GM23338 (cell line): Measurements from ENCODE around the gene CIDEB. TPM values are rescaled to one million over a fixed set of nuclear protein-coding genes. Genes with fewer than 3 reads are reported as not detected.

Source experiments
- ATAC-seq: fragments of 200-7000 bp; cut with Tn5 transposase; 3 replicates; pipeline ENCODE4 v1.9.1; 2020
- DNase-seq: peaks from one replicate; pipeline ENCODE4 v3.0.0-alpha.2; 2015; ENCODE audit warnings: low spot score
- H2AFZ ChIP-seq: fragments of 200-600 bp; sonication (generic); 2 replicates; pipeline ENCODE4 v1.8.0; 2016; ENCODE audit warnings: antibody characterized with exemption, mild to moderate bottlenecking, moderate library complexity
- H3F3A ChIP-seq: fragments of 200-600 bp; sonication (generic); replicated peaks from 2 replicates; pipeline ENCODE4 v1.8.0; 2017; ENCODE audit warnings: antibody characterized with exemption, mixed run types, low read depth
- H3K27ac ChIP-seq: fragments of 200-600 bp; sonication (generic); 2 replicates; pipeline ENCODE4 v1.6.1; 2016; ENCODE audit warnings: low read depth
- H3K27me3 ChIP-seq: fragments of 200-600 bp; sonication (generic); 2 replicates; pipeline ENCODE4 v1.8.0; 2016; ENCODE audit warnings: mild to moderate bottlenecking, mixed run types, moderate library complexity; ENCODE audit not compliant: insufficient read depth
- H3K36me3 ChIP-seq: fragments of 200-600 bp; sonication (generic); 2 replicates; pipeline ENCODE4 v1.8.0; 2016; ENCODE audit warnings: mild to moderate bottlenecking; ENCODE audit not compliant: insufficient read depth
- H3K4me1 ChIP-seq: fragments of 200-600 bp; sonication (generic); 2 replicates; pipeline ENCODE4 v1.8.0; 2016; ENCODE audit warnings: mild to moderate bottlenecking, moderate library complexity; ENCODE audit not compliant: insufficient read depth
- H3K4me2 ChIP-seq: fragments of 200-600 bp; sonication (generic); 2 replicates; pipeline ENCODE4 v1.7.1; 2017; ENCODE audit warnings: mixed run types
- H3K4me3 ChIP-seq: fragments of 200-600 bp; sonication (generic); 2 replicates; pipeline ENCODE4 v1.6.1; 2016; ENCODE audit warnings: mixed run types
- H3K79me2 ChIP-seq: fragments of 200-600 bp; sonication (generic); replicated peaks from 2 replicates; pipeline ENCODE4 v1.8.0; 2017; ENCODE audit warnings: mild to moderate bottlenecking; ENCODE audit not compliant: insufficient read depth
- H3K9me2 ChIP-seq: fragments of 200-600 bp; sonication (generic); 2 replicates; pipeline ENCODE4 v1.8.0; 2017; ENCODE audit not compliant: insufficient read depth
- H4K20me1 ChIP-seq: fragments of 200-600 bp; sonication (generic); replicated peaks from 2 replicates; pipeline ENCODE4 v1.8.0; 2017; ENCODE audit warnings: mild to moderate bottlenecking; ENCODE audit not compliant: insufficient read depth
- H3K27ac Mint-ChIP-seq: 2 replicates; pipeline ENCODE4 v1.8.0; 2020; ENCODE audit warnings: inconsistent platforms, mild to moderate bottlenecking, moderate library complexity, mixed read lengths
- H3K27me3 Mint-ChIP-seq: 3 replicates; pipeline ENCODE4 v1.8.0; 2022; ENCODE audit warnings: low read depth, mild to moderate bottlenecking, moderate library complexity, mixed read lengths, inconsistent platforms; ENCODE audit not compliant: insufficient read depth, poor library complexity
- H3K36me3 Mint-ChIP-seq: 3 replicates; pipeline ENCODE4 v1.8.0; 2021; ENCODE audit warnings: low read depth, mild to moderate bottlenecking, inconsistent platforms, moderate library complexity, mixed read lengths
- H3K4me1 Mint-ChIP-seq: 3 replicates; pipeline ENCODE4 v1.8.0; 2020; ENCODE audit warnings: mild to moderate bottlenecking, inconsistent platforms, mixed read lengths
- H3K4me3 Mint-ChIP-seq: 3 replicates; pipeline ENCODE4 v1.8.0; 2021; ENCODE audit warnings: moderate library complexity, mild to moderate bottlenecking, inconsistent platforms, mixed read lengths
- H3K9me3 Mint-ChIP-seq: 3 replicates; pipeline ENCODE4 v1.8.0; 2020; ENCODE audit warnings: moderate library complexity, mild to moderate bottlenecking, inconsistent platforms, mixed read lengths
- CREB1 ChIP-seq: fragments of 250-450 bp; sonication (Bioruptor Pico); IDR thresholded peaks from 2 replicates; pipeline ENCODE4 v1.5.0; 2020; ENCODE audit warnings: low read depth, mild to moderate bottlenecking, moderate library complexity
- CTCF ChIP-seq, 2 experiments: fragments of 200-600 bp in 1 of 2; sonication (generic) in 1 of 2; conservative IDR thresholded peaks; 2 replicates each; pipeline versions ENCODE4 v1.5.1 to v1.6.1; 2016 to 2017; ENCODE audit warnings: antibody characterized with exemption in 2 of 2, low read depth in 2 of 2, mild to moderate bottlenecking in 2 of 2, moderate library complexity in 1 of 2
- ETS1 ChIP-seq: IDR thresholded peaks from 2 replicates; pipeline ENCODE4 v1.6.1; 2016; ENCODE audit warnings: antibody characterized with exemption
- EZH2 ChIP-seq: fragments of 200-600 bp; sonication (generic); IDR thresholded peaks from one replicate; pipeline ENCODE4 v1.8.0; 2017; ENCODE audit warnings: antibody characterized with exemption, mild to moderate bottlenecking, low read depth; ENCODE audit not compliant: unreplicated experiment
- EZH2phosphoT487 ChIP-seq: fragments of 200-600 bp; sonication (generic); IDR thresholded peaks from one replicate; pipeline ENCODE4 v1.8.1; 2018; ENCODE audit warnings: antibody characterized with exemption; ENCODE audit not compliant: unreplicated experiment
- JUNB ChIP-seq: IDR thresholded peaks from one replicate; pipeline ENCODE4 v1.6.1; 2016; ENCODE audit warnings: antibody characterized with exemption; ENCODE audit not compliant: unreplicated experiment
- NANOG ChIP-seq: IDR thresholded peaks from 2 replicates; pipeline ENCODE4 v1.6.1; 2016; ENCODE audit warnings: antibody characterized with exemption, borderline replicate concordance
- POLR2AphosphoS5 ChIP-seq: IDR thresholded peaks from 2 replicates; pipeline ENCODE4 v1.6.1; 2016; ENCODE audit warnings: antibody characterized with exemption, low read depth
- STAT1 ChIP-seq: IDR thresholded peaks from one replicate; pipeline ENCODE4 v1.6.1; 2016; ENCODE audit warnings: antibody characterized with exemption; ENCODE audit not compliant: unreplicated experiment
- ZNF114 ChIP-seq: fragments of 250-450 bp; sonication (Bioruptor Pico); IDR thresholded peaks from 2 replicates; pipeline ENCODE4 v1.5.0; 2020; ENCODE audit warnings: mild to moderate bottlenecking, moderate library complexity
- ZNF331 ChIP-seq: fragments of 250-450 bp; sonication (Bioruptor Pico); IDR thresholded peaks from 2 replicates; pipeline ENCODE4 v1.5.0; 2020; ENCODE audit warnings: low read depth, mild to moderate bottlenecking, moderate library complexity
- ZNF462 ChIP-seq: fragments of 250-450 bp; sonication (Bioruptor Pico); IDR thresholded peaks from 2 replicates; pipeline ENCODE4 v1.5.0; 2020; ENCODE audit warnings: mild to moderate bottlenecking, moderate library complexity
- polyA plus RNA-seq: library from polyadenylated mRNA; unstranded; fragments of >200 nt; fragmentation: Nextera tagmentation; extraction: Ambion mirVana; gene quantifications from 2 replicates; pipeline ENCODE4 v1.2.1, GENCODE V29; 2016
- total RNA-seq: library from RNA; depleted of rRNA; stranded (reverse); fragments of >200 nt; shearing (Covaris generic); gene quantifications from 2 replicates; pipeline ENCODE4 v1.2.3, GENCODE V29; 2014
- TF ChIP-seq, protein P1 (sequence below): IDR thresholded peaks from one replicate; pipeline ENCODE4 v1.6.1; 2018; ENCODE audit warnings: antibody characterized with exemption; ENCODE audit not compliant: unreplicated experiment

The CIDEB gene
- total and polyA plus RNA-seq, 2 experiments from 2014 or later: 3.4 to 4.6 TPM

GRCh38 chr14:24304019-24304387 is 3.8 kb downstream of the CIDEB start:
- DNase-seq: no peak
- H3K36me3 ChIP-seq: peaks cover 23% of the 10 kb centered on the region; the same call in 1 of the 2 replicates
- no peak overlapping the region for H3K27ac ChIP-seq
- H3F3A ChIP-seq: no peaks in the 10 kb centered on the region; the same call in 1 of the 2 replicates
- no peak overlapping the region for H3K27ac Mint-ChIP-seq
- H4K20me1 ChIP-seq: peaks cover 10% of the 10 kb centered on the region
- no peaks in the 10 kb centered on the region for H3K27me3 ChIP-seq
- peaks cover 13% of the 10 kb centered on the region for H3K79me2 ChIP-seq
- H3K9me2 ChIP-seq: no peaks in the 10 kb centered on the region
- H3K9me3 Mint-ChIP-seq: peaks cover 2% of the 10 kb centered on the region; the same call in 1 of the 3 replicates
- TF ChIP-seq STAT1 (no peak), NANOG (no peak), JUNB (no peak), CTCF (conservative IDR thresholded peaks at IDR 0.05; ENCODE audit: low read depth in 2 of 2) (no peak), EZH2 (no peak), EZH2phosphoT487 (no peak), ZNF114 (CRISPR knock-in tag) (no peak), CREB1 (CRISPR knock-in tag) (no peak), ETS1 (no peak), ZNF462 (CRISPR knock-in tag) (no peak), POLR2AphosphoS5 (no peak), ZNF331 (no peak)
- TF ChIP-seq, protein P1, sequence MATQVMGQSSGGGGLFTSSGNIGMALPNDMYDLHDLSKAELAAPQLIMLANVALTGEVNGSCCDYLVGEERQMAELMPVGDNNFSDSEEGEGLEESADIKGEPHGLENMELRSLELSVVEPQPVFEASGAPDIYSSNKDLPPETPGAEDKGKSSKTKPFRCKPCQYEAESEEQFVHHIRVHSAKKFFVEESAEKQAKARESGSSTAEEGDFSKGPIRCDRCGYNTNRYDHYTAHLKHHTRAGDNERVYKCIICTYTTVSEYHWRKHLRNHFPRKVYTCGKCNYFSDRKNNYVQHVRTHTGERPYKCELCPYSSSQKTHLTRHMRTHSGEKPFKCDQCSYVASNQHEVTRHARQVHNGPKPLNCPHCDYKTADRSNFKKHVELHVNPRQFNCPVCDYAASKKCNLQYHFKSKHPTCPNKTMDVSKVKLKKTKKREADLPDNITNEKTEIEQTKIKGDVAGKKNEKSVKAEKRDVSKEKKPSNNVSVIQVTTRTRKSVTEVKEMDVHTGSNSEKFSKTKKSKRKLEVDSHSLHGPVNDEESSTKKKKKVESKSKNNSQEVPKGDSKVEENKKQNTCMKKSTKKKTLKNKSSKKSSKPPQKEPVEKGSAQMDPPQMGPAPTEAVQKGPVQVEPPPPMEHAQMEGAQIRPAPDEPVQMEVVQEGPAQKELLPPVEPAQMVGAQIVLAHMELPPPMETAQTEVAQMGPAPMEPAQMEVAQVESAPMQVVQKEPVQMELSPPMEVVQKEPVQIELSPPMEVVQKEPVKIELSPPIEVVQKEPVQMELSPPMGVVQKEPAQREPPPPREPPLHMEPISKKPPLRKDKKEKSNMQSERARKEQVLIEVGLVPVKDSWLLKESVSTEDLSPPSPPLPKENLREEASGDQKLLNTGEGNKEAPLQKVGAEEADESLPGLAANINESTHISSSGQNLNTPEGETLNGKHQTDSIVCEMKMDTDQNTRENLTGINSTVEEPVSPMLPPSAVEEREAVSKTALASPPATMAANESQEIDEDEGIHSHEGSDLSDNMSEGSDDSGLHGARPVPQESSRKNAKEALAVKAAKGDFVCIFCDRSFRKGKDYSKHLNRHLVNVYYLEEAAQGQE: no peak
- no peak overlapping the region for H2AFZ ChIP-seq
- peaks cover 10% of the 10 kb centered on the region; the same call in 1 of the 2 replicates for H3K4me1 ChIP-seq
- no peak overlapping the region for H3K4me3 ChIP-seq
- peaks cover 68% of the 10 kb centered on the region for H3K36me3 Mint-ChIP-seq
- peaks cover 13% of the 10 kb centered on the region for H3K4me1 Mint-ChIP-seq
- ATAC-seq: no peak
- H3K4me3 Mint-ChIP-seq: no peak overlapping the region
- H3K4me2 ChIP-seq: no peak overlapping the region
- peaks cover 12% of the 10 kb centered on the region for H3K27me3 Mint-ChIP-seq
